Activated CD8-positive, alpha-beta memory T cell treated with anti-CD3 and anti-CD28 coated beads, Interleukin-2, amount 50 U/mL, for 24 hours (primary cell): Measurements from ENCODE around the gene ZKSCAN4.

Source experiments
- DNase-seq: peaks from one replicate; pipeline ENCODE4 v3.0.0-alpha.2; 2020; ENCODE audit errors: extremely low read depth

ZKSCAN4 gene

GRCh38 chr6:28252009-28252975, at the start of gene ZKSCAN4:
ZKSCAN4 (minus strand) TSS chr6:28252269; CDS start chr6:28251980, 289 bp downstream.
- DNase-seq, result peak; percentile 58

- DNase-seq, result no peak
Observed at GRCh38 chr6:28296520-28297060, 44.5 kb upstream of the ZKSCAN4 start.

GRCh38 chr6:28295326-28295725, 43.3 kb upstream of the ZKSCAN4 start:
- no peak for DNase-seq

GRCh38 chr6:28291573-28291972, 39.5 kb upstream of the ZKSCAN4 start:
- DNase-seq, result no peak

- no peak for DNase-seq
Observed at GRCh38 chr6:28282926-28283325, 30.9 kb upstream of the ZKSCAN4 start.

GRCh38 chr6:28281288-28282064, 29.4 kb upstream of the ZKSCAN4 start, which contains the start of gene PGBD1:
PGBD1 (plus strand) TSS chr6:28281572; CDS start chr6:28283814, 2,242 bp downstream.
- no peak for DNase-seq

- DNase-seq, result no peak
Observed at GRCh38 chr6:28280595-28281287, 28.7 kb upstream of the ZKSCAN4 start.

GRCh38 chr6:28277746-28278145, 25.7 kb upstream of the ZKSCAN4 start:
- DNase-seq, result no peak

- no peak for DNase-seq
Observed at GRCh38 chr6:28274888-28275287, 22.8 kb upstream of the ZKSCAN4 start.

- DNase-seq, result no peak
Observed at GRCh38 chr6:28269492-28269891, 17.4 kb upstream of the ZKSCAN4 start.

- no peak for DNase-seq
Observed at GRCh38 chr6:28267695-28268059, 15.6 kb upstream of the ZKSCAN4 start.

GRCh38 chr6:28266962-28267694, 15.1 kb upstream of the ZKSCAN4 start, which contains the start of gene ZSCAN26:
ZSCAN26 (plus strand) TSS chr6:28267143; CDS start chr6:28271920, 4,777 bp downstream.
- DNase-seq, result peak; percentile 71

GRCh38 chr6:28266563-28266961, 14.5 kb upstream of the ZKSCAN4 start:
- no peak for DNase-seq

- DNase-seq, result no peak
Observed at GRCh38 chr6:28264834-28265401, 12.8 kb upstream of the ZKSCAN4 start.

- no peak for DNase-seq
Observed at GRCh38 chr6:28263922-28264321, 11.9 kb upstream of the ZKSCAN4 start.

GRCh38 chr6:28258877-28259777, 7.1 kb upstream of the ZKSCAN4 start, which contains the start of gene NKAPL:
NKAPL (plus strand) TSS chr6:28259297; CDS start chr6:28259372, 75 bp downstream.
- peak; percentile 20 for DNase-seq

GRCh38 chr6:28257042-28257441, 5.0 kb upstream of the ZKSCAN4 start:
- DNase-seq, result no peak

GRCh38 chr6:28254121-28254519, 2.1 kb upstream of the ZKSCAN4 start:
- no peak for DNase-seq

- DNase-seq, result no peak
Observed at GRCh38 chr6:28251661-28252008, 434 bp downstream of the ZKSCAN4 start.
